ENCODE results near the gene KRT17. TPM values are rescaled to one million over a fixed set of nuclear protein-coding genes. Genes with fewer than 3 reads are reported as not detected.
"Not testable (repeated sequence)": the region's sequence is repeated elsewhere in the genome, so short reads cannot be mapped to it uniquely, and the experiment has no call there.

The KRT17 gene
- total RNA-seq, 1 experiment from 2014 or later: 472 TPM

- TF ChIP-seq, protein P1, sequence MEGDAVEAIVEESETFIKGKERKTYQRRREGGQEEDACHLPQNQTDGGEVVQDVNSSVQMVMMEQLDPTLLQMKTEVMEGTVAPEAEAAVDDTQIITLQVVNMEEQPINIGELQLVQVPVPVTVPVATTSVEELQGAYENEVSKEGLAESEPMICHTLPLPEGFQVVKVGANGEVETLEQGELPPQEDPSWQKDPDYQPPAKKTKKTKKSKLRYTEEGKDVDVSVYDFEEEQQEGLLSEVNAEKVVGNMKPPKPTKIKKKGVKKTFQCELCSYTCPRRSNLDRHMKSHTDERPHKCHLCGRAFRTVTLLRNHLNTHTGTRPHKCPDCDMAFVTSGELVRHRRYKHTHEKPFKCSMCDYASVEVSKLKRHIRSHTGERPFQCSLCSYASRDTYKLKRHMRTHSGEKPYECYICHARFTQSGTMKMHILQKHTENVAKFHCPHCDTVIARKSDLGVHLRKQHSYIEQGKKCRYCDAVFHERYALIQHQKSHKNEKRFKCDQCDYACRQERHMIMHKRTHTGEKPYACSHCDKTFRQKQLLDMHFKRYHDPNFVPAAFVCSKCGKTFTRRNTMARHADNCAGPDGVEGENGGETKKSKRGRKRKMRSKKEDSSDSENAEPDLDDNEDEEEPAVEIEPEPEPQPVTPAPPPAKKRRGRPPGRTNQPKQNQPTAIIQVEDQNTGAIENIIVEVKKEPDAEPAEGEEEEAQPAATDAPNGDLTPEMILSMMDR (IDR thresholded peaks at IDR 0.05; ENCODE audit: unreplicated experiment): no peak
- no peaks in the 10 kb centered on the region for H3K9me3 Mint-ChIP-seq (ENCODE audit: low read depth, unreplicated experiment)
- CTCF ChIA-PET: interaction anchor here (0.9 kb wide), 1 partner anchor 9 kb away, joined by 3 read pairs; the partner anchor contains the start of gene KRT17
- no peak overlapping the region for H3K4me3 Mint-ChIP-seq (ENCODE audit: low read depth, unreplicated experiment)
- BruUV-seq (replicated peaks): no TSS peak
- no peak overlapping the region for H3K27ac Mint-ChIP-seq (ENCODE audit: unreplicated experiment)
- peaks cover 43% of the 10 kb centered on the region for H3K4me1 Mint-ChIP-seq (ENCODE audit: low read depth, unreplicated experiment)
- no peaks in the 10 kb centered on the region for H3K27me3 Mint-ChIP-seq (ENCODE audit: unreplicated experiment)
- peak; percentile 71 for DNase-seq
- intact Hi-C loops (cut with micrococcal nuclease; ENCODE audit: unreplicated experiment): no loop called here
- H3K36me3 Mint-ChIP-seq (ENCODE audit: insufficient read depth, unreplicated experiment): peaks cover 31% of the 10 kb centered on the region
Observed at GRCh38 chr17:41615454-41615853, 8.9 kb downstream of the KRT17 start.

DNA sequence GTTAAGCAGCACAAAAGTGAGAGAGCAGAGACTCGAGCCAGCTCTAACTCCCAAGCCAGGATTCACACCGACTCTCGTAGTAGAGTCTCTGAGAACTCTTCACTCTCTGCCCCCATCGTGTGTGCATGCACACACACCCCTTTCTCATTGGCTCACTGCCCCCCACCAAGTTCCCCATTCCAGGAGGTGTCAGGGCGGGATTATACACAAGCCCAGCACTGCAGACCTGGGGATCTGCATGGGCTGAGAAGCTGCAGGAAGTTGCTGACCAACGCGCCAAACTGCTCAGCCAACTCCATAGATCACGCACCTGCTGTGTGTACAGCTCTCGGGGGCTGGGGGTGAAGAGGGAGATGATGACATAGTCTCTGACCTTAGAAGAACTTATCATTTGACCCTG is 9.6 kb downstream of the KRT17 start:
- H3K27me3 Mint-ChIP-seq (ENCODE audit: unreplicated experiment); DNase-seq; BruUV-seq (replicated peaks); H3K4me3 Mint-ChIP-seq (ENCODE audit: low read depth, unreplicated experiment); H3K27ac Mint-ChIP-seq (ENCODE audit: unreplicated experiment); intact Hi-C loops (cut with micrococcal nuclease; ENCODE audit: unreplicated experiment); H3K9me3 Mint-ChIP-seq (ENCODE audit: low read depth, unreplicated experiment); CTCF ChIA-PET: not testable (repeated sequence)
- Mint-ChIP-seq H3K36me3 (ENCODE audit: insufficient read depth, unreplicated experiment) (peaks cover 24% of the 10 kb centered on the region), H3K4me1 (ENCODE audit: low read depth, unreplicated experiment) (peaks cover 43% of the 10 kb centered on the region)

- intact Hi-C loops (cut with micrococcal nuclease; ENCODE audit: unreplicated experiment): no loop called here
- TF ChIP-seq, protein P1 (IDR thresholded peaks at IDR 0.05; ENCODE audit: unreplicated experiment): no peak
- Mint-ChIP-seq H3K27ac (ENCODE audit: unreplicated experiment) (no peak overlapping the region), H3K36me3 (ENCODE audit: insufficient read depth, unreplicated experiment) (peaks cover 18% of the 10 kb centered on the region), H3K4me1 (ENCODE audit: low read depth, unreplicated experiment) (peaks cover 39% of the 10 kb centered on the region), H3K27me3 (ENCODE audit: unreplicated experiment) (peaks cover 12% of the 10 kb centered on the region), H3K9me3 (ENCODE audit: low read depth, unreplicated experiment) (no peaks in the 10 kb centered on the region), H3K4me3 (ENCODE audit: low read depth, unreplicated experiment) (no peak overlapping the region)
- CTCF ChIA-PET: interaction anchor here (1.2 kb wide), 1 partner anchor 35 kb away, joined by 3 read pairs; no protein-coding TSS in a partner anchor
- no TSS peak for BruUV-seq (replicated peaks)
- DNase-seq: no peak
Observed at GRCh38 chr17:41614098-41614497, 10.3 kb downstream of the KRT17 start.

DNA sequence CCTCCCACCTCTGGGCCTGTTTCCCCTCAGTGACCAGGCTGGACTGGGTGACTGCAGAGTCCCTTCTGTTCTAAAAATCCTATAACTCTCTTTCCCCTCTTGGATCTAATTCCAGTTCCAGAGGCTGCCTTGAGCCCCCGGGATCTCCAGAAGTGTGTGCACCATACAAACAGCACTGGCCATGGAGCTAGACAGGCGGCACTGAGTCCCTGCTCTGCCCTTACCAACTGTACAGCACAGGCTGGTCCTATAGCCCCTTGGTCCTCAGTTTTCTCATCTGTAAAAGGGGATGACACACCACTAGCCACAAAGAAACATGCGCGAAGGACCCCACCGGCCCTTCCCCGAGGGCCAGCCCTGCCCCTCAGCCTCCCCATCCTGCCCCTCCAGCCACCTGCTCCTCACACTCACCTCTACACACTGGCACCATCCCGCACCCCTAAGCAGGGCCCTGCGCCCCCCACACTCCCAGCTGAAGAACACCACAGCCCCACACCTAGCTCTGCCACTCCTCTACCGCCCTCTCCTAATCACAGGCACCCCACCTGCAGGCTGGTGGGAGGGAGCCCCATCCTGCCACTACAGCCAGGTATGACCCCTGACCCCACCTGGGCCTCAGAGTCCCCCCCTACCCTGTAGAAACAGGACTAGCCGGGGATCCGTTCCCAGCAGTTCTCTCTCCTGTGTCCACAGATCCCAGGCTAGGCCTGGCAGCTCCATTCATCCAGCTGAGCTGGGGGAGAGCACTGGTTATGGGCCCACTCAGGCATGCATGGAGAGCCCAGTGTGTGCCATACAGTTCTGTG is 10.9 kb downstream of the KRT17 start:
- BruUV-seq (replicated peaks): no TSS peak
- intact Hi-C loops (cut with micrococcal nuclease; ENCODE audit: unreplicated experiment): no loop called here
- H3K27me3 Mint-ChIP-seq (ENCODE audit: unreplicated experiment): peaks cover 12% of the 10 kb centered on the region
- no peak for DNase-seq
- no peaks in the 10 kb centered on the region for H3K9me3 Mint-ChIP-seq (ENCODE audit: low read depth, unreplicated experiment)
- peaks cover 40% of the 10 kb centered on the region for H3K4me1 Mint-ChIP-seq (ENCODE audit: low read depth, unreplicated experiment)
- TF ChIP-seq, protein P1 (IDR thresholded peaks at IDR 0.05; ENCODE audit: unreplicated experiment): no peak
- peaks cover 12% of the 10 kb centered on the region for H3K36me3 Mint-ChIP-seq (ENCODE audit: insufficient read depth, unreplicated experiment)
- peak overlapping the region; percentile 42 for H3K27ac Mint-ChIP-seq (ENCODE audit: unreplicated experiment)
- H3K4me3 Mint-ChIP-seq (ENCODE audit: low read depth, unreplicated experiment): no peak overlapping the region
- CTCF ChIA-PET: interaction anchor here (1.0 to 1.4 kb wide), 5 partner anchors 9 to 75 kb away, joined by 3 to 6 read pairs (median 4); partner anchors contain the start of genes EIF1 and KRT17

GRCh38 chr17:41612376-41613160 is 11.8 kb downstream of the KRT17 start, which contains the start of gene KRT16:
TSS of gene KRT16 (minus strand) at chr17:41612767. CDS start at chr17:41612688, 79 bp downstream.
- BruUV-seq (replicated peaks); intact Hi-C loops (cut with micrococcal nuclease; ENCODE audit: unreplicated experiment); H3K9me3 Mint-ChIP-seq (ENCODE audit: low read depth, unreplicated experiment): not testable (repeated sequence)
- CTCF ChIA-PET: interaction anchor here (1.0 to 1.4 kb wide), 4 partner anchors 10 to 76 kb away, joined by 3 to 6 read pairs (median 4); partner anchors contain the start of genes EIF1 and KRT17
- peaks cover 12% of the 10 kb centered on the region for H3K27me3 Mint-ChIP-seq (ENCODE audit: unreplicated experiment)
- peaks cover 41% of the 10 kb centered on the region for H3K4me1 Mint-ChIP-seq (ENCODE audit: low read depth, unreplicated experiment)
- H3K4me3 Mint-ChIP-seq (ENCODE audit: low read depth, unreplicated experiment): peak within 1 kb of the TSS; percentile 30
- peak within 1 kb of the TSS; percentile 42 for H3K27ac Mint-ChIP-seq (ENCODE audit: unreplicated experiment)
- peaks cover 11% of the 10 kb centered on the region for H3K36me3 Mint-ChIP-seq (ENCODE audit: insufficient read depth, unreplicated experiment)
- peak; percentile 89 for DNase-seq
